ENCODE results near the gene B3GAT3. TPM values are rescaled to one million over a fixed set of nuclear protein-coding genes. Genes with fewer than 3 reads are reported as not detected.
"Not testable (repeated sequence)": the region's sequence is repeated elsewhere in the genome, so short reads cannot be mapped to it uniquely, and the experiment has no call there.

B3GAT3 gene
- total RNA-seq, 1 donor from 2014 or later = 56.6 TPM

GRCh38 chr11:62622476-62623089, 797 bp upstream of the B3GAT3 start:
- ChIA-PET POLR2A (interaction anchor here (0.7 to 5.1 kb wide), 31 partner anchors 7 to 259 kb away, joined by 3 to 109 read pairs (median 5); partner anchors contain the start of genes C11orf98, CSKMT, EEF1G and EML3), CTCF (interaction anchor here (0.6 to 2.7 kb wide), 4 partner anchors 11 to 53 kb away, joined by 3 to 16 read pairs (median 5); partner anchors contain the start of gene TUT1)
- peak overlapping the region; percentile 93 for H3K27ac Mint-ChIP-seq
- intact Hi-C loops (cut with micrococcal nuclease) = loop anchor here (1.0 kb wide), 7 partner anchors 10 to 106 kb away; partner anchors contain the start of genes C11orf98, CSKMT, EML3 and GANAB
- ATAC-seq (ENCODE audit: low read depth) (no peak), DNase-seq (no peak)
- H3K4me3 Mint-ChIP-seq = peak overlapping the region; percentile 90
- peaks cover 45% of the 10 kb centered on the region for H3K36me3 Mint-ChIP-seq (ENCODE audit: low read depth)
- TF ChIP-seq CTCF (IDR thresholded peaks at IDR 0.05) = no peak
- no peaks in the 10 kb centered on the region for H3K9me3 Mint-ChIP-seq
- no peaks in the 10 kb centered on the region for H3K27me3 Mint-ChIP-seq
- H3K4me1 Mint-ChIP-seq = peaks cover 19% of the 10 kb centered on the region

- DNase-seq = no peak
- no peak for TF ChIP-seq CTCF (IDR thresholded peaks at IDR 0.05)
- no peaks in the 10 kb centered on the region for H3K27me3 Mint-ChIP-seq
- peak overlapping the region; percentile 83 for H3K27ac Mint-ChIP-seq
- H3K4me3 Mint-ChIP-seq = peak overlapping the region; percentile 90
- ChIA-PET POLR2A (interaction anchor here (0.5 to 5.1 kb wide), 27 partner anchors 9 to 260 kb away, joined by 3 to 109 read pairs (median 5); partner anchors contain the start of genes C11orf98, CSKMT, EEF1G and EML3), CTCF (interaction anchor here (0.9 to 2.7 kb wide), 5 partner anchors 9 to 196 kb away, joined by 3 to 16 read pairs (median 3); partner anchors contain the start of gene TUT1)
- peaks cover 42% of the 10 kb centered on the region for H3K36me3 Mint-ChIP-seq (ENCODE audit: low read depth)
- intact Hi-C loops (cut with micrococcal nuclease) = no loop called here
- H3K4me1 Mint-ChIP-seq = peaks cover 19% of the 10 kb centered on the region
- no peak for ATAC-seq (ENCODE audit: low read depth)
- H3K9me3 Mint-ChIP-seq = no peaks in the 10 kb centered on the region
These were observed 689 bp downstream of the B3GAT3 start for GRCh38 chr11:62621027-62621566.

- Mint-ChIP-seq H3K36me3 (ENCODE audit: low read depth) (peaks cover 36% of the 10 kb centered on the region), H3K4me1 (peaks cover 15% of the 10 kb centered on the region)
- H3K27ac Mint-ChIP-seq; DNase-seq; H3K27me3 Mint-ChIP-seq; intact Hi-C loops (cut with micrococcal nuclease); H3K4me3 Mint-ChIP-seq; H3K9me3 Mint-ChIP-seq; POLR2A ChIA-PET; ATAC-seq (ENCODE audit: low read depth); CTCF ChIA-PET: not testable (repeated sequence)
These were observed 4.8 kb downstream of the B3GAT3 start for GRCh38 chr11:62616957-62617356.

GRCh38 chr11:62615521-62615920, 6.3 kb downstream of the B3GAT3 start:
- Mint-ChIP-seq H3K4me1 (peaks cover 16% of the 10 kb centered on the region), H3K4me3 (no peak overlapping the region), H3K27me3 (no peaks in the 10 kb centered on the region), H3K27ac (no peak overlapping the region), H3K36me3 (ENCODE audit: low read depth) (peaks cover 38% of the 10 kb centered on the region), H3K9me3 (no peaks in the 10 kb centered on the region)
- no peak for TF ChIP-seq CTCF (IDR thresholded peaks at IDR 0.05)
- ATAC-seq (ENCODE audit: low read depth) = no peak
- ChIA-PET CTCF (no interaction called here), POLR2A (interaction anchor here (0.9 to 1.8 kb wide), 2 partner anchors 49 to 56 kb away, joined by 3 to 5 read pairs; partner anchors contain the start of genes C11orf98, CSKMT, LBHD1 and UQCC3)
- intact Hi-C loops (cut with micrococcal nuclease) = no loop called here
- no peak for DNase-seq

GRCh38 chr11:62614275-62614674, 7.5 kb downstream of the B3GAT3 start:
- Mint-ChIP-seq H3K27ac (peak overlapping the region; percentile 65), H3K9me3 (no peaks in the 10 kb centered on the region), H3K4me1 (peaks cover 18% of the 10 kb centered on the region), H3K27me3 (no peaks in the 10 kb centered on the region), H3K36me3 (ENCODE audit: low read depth) (peaks cover 40% of the 10 kb centered on the region), H3K4me3 (no peak overlapping the region)
- intact Hi-C loops (cut with micrococcal nuclease) = loop anchor here (5.0 kb wide), 1 partner anchor 228 kb away; no protein-coding TSS in a partner anchor
- DNase-seq (no peak), ATAC-seq (ENCODE audit: low read depth) (no peak)
- ChIA-PET CTCF (no interaction called here), POLR2A (interaction anchor here (1.4 to 5.8 kb wide), 4 partner anchors 13 to 64 kb away, joined by 4 to 63 read pairs (median 28); partner anchors contain the start of genes EEF1G, MTA2, TUT1 and UBXN1)
- TF ChIP-seq CTCF (IDR thresholded peaks at IDR 0.05) = no peak

Measured in activated B cell treated with CpG ODN at 0.5 μM for 24 hours (primary cell).